ENCODE data around the gene PLSCR4. TPM values are rescaled to one million over a fixed set of nuclear protein-coding genes. Genes with fewer than 3 reads are reported as not detected.

PLSCR4 gene
- polyA plus RNA-seq, 4 donors: 18.1 to 24.9 (median 21.8) TPM

- DNase-seq (ENCODE audit: low read depth in 4 of 4, low spot score in 3 of 4): no peak
These were observed 54.1 kb downstream of the PLSCR4 start for GRCh38 chr3:146196789-146197188.

DNA sequence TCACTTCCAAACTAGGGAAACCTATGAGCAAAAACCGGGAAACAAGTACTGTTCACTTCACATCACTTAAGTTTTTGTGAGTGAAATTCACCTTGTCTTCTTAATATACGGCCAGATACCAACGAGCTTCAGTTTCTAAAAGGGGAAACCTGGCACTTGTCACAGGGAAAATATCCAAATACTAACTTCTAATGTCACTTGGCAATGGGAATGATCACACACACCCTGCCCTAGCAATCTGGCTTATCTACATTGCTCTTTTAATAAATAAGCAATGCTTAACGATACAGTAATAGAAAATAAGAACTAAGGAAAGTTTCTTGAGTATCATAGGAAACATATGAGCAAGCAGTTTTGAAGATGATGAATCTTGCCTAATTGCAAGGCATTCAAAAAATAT is 55.3 kb downstream of the PLSCR4 start:
- no peak for DNase-seq (ENCODE audit: low read depth in 4 of 4, low spot score in 3 of 4)

DNA sequence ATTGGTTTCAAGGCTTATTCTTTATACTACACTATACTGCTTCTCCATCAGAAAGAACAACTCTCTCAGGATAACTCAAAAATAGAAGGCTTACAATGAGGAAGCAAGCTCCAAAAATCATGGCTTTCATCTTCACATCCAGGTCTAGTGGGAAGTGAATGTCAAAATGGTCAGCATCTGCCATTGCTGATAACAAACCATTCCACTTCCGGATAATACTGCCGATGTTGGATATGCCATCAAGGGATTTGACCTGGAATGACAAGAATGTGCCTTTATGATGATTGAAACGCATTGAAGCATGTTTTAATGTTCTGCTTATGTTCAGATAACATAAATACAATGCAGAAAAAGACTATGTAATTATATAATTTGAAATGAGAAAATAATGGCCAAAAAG is 55.9 kb downstream of the PLSCR4 start:
- no peak for DNase-seq (ENCODE audit: low read depth in 4 of 4, low spot score in 3 of 4)

DNA sequence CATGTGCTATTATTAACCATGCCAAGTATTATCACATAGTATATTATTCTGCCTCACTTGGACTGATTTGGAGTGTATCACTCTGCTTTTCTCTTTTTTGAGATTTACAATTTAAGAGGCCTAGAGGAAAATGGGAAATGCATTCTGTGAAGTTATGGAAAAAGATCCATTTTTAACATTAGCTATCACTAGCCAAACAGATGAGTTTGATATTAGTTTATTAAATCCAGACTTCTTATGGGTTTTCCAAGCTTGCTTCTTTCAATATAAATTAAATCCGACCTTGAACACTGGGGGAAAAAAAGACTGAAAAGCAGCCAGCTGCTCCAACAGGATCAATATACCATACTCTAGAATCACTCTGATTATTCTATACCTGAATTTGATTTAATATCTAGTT is 59.9 kb downstream of the PLSCR4 start:
- no peak for DNase-seq (ENCODE audit: low read depth in 4 of 4, low spot score in 3 of 4)

GRCh38 chr3:146189519-146190173 is 61.3 kb downstream of the PLSCR4 start:
- peak in 3 of 4 donors; percentile 26 to 30 (median 28) for DNase-seq (ENCODE audit: low read depth in 4 of 4, low spot score in 3 of 4)

DNA sequence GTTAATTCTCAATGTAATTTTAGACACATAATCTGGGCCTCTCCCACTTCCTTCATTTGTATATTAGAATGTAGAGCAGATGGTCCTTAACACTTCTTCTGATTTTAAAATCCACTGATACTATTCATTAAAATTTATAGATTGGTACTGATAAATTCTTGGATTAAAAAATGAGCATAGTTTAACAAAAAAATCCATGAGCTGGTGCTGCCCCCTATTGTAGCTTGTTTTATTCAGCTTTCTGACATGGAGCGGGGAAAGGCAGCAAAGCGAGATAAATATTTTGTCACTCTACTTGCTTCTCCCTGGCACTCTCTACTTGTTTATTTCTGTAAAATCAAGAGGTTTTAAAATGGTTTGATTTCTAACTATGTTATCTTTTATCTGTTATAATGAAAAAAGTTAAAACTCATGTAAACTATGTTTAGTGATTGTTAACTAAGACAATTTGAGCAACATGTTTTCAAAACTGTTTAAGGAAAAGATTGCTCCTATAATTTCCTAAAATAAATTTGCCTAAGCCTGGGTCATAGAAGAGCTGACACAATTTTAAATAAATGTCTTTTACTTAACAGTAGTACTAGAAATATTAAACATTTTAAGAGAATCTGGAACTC is 63.5 kb downstream of the PLSCR4 start:
- DNase-seq (ENCODE audit: low read depth in 4 of 4, low spot score in 3 of 4): no peak

- no peak for DNase-seq (ENCODE audit: low read depth in 4 of 4, low spot score in 3 of 4)
These were observed 66.5 kb downstream of the PLSCR4 start for GRCh38 chr3:146184241-146185015.

DNA sequence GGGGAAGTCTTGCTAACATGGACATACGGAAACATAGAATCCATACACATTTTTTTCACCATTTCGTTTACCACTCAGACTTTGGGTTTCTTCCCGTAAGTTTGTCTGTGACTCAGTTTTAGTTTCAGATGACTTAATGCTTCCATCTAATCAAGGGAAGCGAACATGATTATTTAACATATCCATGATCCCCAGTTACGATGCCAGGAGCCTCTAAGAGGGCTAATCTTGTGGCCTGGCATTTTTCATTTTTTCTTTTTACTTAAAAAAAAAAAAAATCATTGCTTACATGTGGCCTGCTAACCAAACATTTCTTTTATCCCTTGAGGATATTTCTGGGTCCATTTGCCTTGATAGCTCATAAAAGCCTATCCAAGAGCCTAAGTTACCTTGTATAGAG is 69.7 kb downstream of the PLSCR4 start:
- DNase-seq (ENCODE audit: low read depth in 4 of 4, low spot score in 3 of 4): no peak

DNA sequence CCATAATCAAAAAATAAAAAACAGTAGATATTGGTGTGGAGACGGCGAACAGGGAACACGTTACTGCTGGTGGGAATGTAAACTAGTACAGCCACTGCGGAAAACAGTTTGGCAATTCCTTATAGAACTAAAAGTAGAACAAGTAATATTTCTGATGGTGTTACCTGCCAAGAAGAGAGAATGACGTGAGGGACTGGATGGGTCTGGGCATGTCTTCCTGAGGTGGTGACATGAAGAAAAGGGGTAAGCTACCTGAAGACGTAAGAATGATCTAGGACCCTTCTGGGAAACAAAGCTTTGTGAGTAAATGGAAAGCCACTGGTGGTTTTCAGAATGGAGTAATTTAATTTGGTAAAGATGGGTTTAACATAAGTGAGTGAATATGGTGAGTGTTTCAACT is 70.5 kb downstream of the PLSCR4 start:
- DNase-seq (ENCODE audit: low read depth in 4 of 4, low spot score in 3 of 4): no peak

DNA sequence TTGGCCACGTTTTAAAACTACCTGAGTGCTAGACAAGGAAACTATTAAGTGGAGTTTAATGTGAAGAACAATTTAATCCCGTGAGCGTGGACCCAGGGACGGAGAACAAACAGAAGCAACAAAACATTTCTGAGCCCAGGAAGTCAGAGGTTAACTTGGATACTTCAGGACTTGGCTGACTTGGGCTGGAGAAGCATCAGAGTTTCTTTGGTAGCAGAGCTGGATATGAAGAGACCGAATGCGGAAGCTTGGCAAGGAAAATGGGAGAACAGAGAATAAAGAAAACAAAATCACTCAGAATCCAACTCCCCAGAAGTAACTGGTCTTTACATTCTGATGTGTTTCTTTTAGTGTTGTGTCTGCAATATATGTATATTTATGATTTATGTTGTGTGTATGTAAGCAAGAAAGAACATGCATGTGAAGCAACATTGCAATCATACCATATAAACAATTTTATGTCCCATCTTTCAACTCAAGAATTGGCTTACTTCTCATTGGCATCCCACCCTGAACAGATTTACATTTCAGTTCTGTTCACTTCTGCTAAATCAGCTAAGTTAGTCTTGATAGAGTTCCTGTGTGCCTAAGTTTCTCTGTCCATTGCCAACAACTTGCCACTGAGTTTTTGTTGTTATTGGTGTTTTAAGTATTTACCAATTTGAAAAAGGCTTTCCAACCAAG is 72.8 kb downstream of the PLSCR4 start:
- DNase-seq (ENCODE audit: low read depth in 4 of 4, low spot score in 3 of 4): no peak

GRCh38 chr3:146177519-146177918 is 73.4 kb downstream of the PLSCR4 start:
- DNase-seq (ENCODE audit: low read depth in 4 of 4, low spot score in 3 of 4): no peak

DNA sequence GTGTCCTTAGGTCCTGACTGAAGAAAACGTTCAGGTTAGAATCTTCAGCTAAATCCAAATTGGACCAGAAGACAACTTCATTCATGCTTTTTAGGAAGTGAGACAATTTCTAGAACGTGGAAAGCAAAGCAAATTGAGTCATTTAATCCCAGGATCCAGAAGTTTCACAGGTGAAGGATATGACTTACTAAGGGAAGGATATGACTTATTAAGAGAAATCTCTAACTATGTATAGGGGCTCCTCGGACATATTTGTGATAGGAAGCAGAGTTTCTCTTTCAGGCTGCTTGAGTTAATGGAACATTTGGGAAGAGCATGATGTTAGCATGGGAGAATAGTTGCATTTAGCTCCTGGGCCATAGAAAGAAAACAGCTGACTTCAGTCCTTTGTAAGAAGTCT is 73.8 kb downstream of the PLSCR4 start:
- no peak for DNase-seq (ENCODE audit: low read depth in 4 of 4, low spot score in 3 of 4)

DNA sequence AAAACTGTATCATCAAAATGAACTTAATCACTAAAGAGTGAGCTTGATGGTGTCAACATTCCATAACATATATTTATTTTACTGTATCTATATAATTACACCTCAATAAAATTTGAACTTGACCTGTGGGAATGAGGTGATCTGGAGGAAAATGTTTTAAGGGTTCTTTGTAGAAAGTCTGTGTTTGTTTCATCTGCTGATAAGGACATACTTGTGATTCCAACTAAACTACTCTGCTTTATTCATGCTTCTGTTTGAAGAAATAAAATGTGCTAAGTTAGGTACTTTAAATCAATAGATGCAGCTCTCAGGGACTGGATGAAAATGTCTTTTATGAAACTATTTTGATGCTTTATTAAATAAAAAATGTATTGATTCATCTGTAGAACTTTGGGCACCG is 78.3 kb downstream of the PLSCR4 start:
- DNase-seq (ENCODE audit: low read depth in 4 of 4, low spot score in 3 of 4): no peak

GRCh38 chr3:146170591-146170990 is 80.3 kb downstream of the PLSCR4 start:
- DNase-seq (ENCODE audit: low read depth in 4 of 4, low spot score in 3 of 4): no peak

GRCh38 chr3:146169891-146170290 is 81.0 kb downstream of the PLSCR4 start:
- DNase-seq (ENCODE audit: low read depth in 4 of 4, low spot score in 3 of 4): no peak

- no peak for DNase-seq (ENCODE audit: low read depth in 4 of 4, low spot score in 3 of 4)
These were observed 84.1 kb downstream of the PLSCR4 start for GRCh38 chr3:146166826-146167225.

- DNase-seq (ENCODE audit: low read depth in 4 of 4, low spot score in 3 of 4): no peak
These were observed 84.5 kb downstream of the PLSCR4 start for GRCh38 chr3:146166415-146166821.

DNA sequence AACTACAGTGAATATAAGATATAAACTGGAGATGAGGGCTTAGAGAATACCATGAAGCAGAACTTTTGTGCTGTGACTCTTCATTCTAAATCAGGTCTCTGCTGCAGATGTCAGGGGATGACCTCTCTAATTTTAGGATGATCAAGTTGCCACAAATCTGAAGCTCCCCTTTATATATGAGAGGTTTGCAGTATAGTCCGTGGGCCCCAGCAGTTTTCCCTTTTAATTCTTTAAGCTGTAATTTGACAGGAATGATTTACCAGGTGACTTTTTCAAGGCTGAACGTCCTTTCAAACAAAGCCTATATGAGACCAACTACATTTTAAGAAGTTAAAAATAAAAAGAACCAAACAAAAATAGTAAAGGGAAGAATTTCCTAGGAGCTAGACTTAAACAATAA is 85.0 kb downstream of the PLSCR4 start:
- DNase-seq (ENCODE audit: low read depth in 4 of 4, low spot score in 3 of 4): no peak

GRCh38 chr3:146164971-146165769 is 85.7 kb downstream of the PLSCR4 start:
- DNase-seq (ENCODE audit: low read depth in 4 of 4, low spot score in 3 of 4): no peak

DNA sequence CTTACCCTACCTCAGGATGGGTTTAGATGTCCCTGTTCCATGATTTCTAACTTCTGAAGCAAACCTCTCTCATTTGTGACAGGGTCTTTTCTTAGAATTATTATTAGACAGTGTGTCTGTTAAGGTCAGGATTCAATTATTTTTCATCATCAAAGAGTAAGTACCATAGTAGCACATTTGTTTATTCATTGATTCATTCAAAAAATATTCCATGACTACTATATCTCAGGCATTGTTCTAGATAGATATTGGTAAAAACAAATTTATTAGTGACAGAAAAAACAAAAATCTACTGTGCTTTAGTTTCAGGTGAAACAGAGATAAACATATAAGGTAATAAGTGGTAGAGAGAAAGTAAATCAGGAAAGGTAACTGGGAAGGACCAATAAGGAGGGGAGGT is 86.4 kb downstream of the PLSCR4 start:
- DNase-seq (ENCODE audit: low read depth in 4 of 4, low spot score in 3 of 4): no peak
